WERI-Rb-1 (cell line): ENCODE measurements around the gene NR3C2.

ENCODE experiments used
- DNase-seq: peaks from one replicate; pipeline ENCODE4 v3.0.0-alpha.2; 2020
- H3K27ac ChIP-seq: fragments of 250-450 bp; sonication (Bioruptor Pico); 2 replicates; pipeline ENCODE4 v1.5.1; 2020; ENCODE audit warnings: mild to moderate bottlenecking, moderate library complexity
- H3K27me3 ChIP-seq: fragments of 250-450 bp; sonication (Bioruptor Pico); 2 replicates; pipeline ENCODE4 v1.5.1; 2021; ENCODE audit warnings: mild to moderate bottlenecking, low read depth, moderate library complexity; ENCODE audit not compliant: insufficient read depth, severe bottlenecking
- H3K36me3 ChIP-seq: fragments of 250-450 bp; sonication (Bioruptor Pico); 2 replicates; pipeline ENCODE4 v1.5.1; 2020; ENCODE audit warnings: mild to moderate bottlenecking, moderate library complexity
- H3K4me3 ChIP-seq: 2 replicates; pipeline ENCODE4 v1.5.1; 2011; ENCODE audit warnings: low read depth, mild to moderate bottlenecking, control low read depth, low read length
- H3K9me3 ChIP-seq: fragments of 250-450 bp; sonication (Bioruptor Pico); 2 replicates; pipeline ENCODE4 v1.5.1; 2021; ENCODE audit warnings: mild to moderate bottlenecking, moderate library complexity; ENCODE audit not compliant: severe bottlenecking
- TF ChIP-seq, protein P1 (sequence below): IDR thresholded peaks from 2 replicates; pipeline ENCODE4 v1.5.1; 2011; ENCODE audit warnings: low read depth, mild to moderate bottlenecking, control low read depth, inconsistent platforms, low read length

NR3C2 gene

GRCh38 chr4:148061141-148061481, 381.1 kb downstream of the NR3C2 start:
- no peak for DNase-seq
- Histone ChIP-seq H3K27me3 (no peaks in the 10 kb centered on the region), H3K9me3 (no peaks in the 10 kb centered on the region), H3K27ac (no peak overlapping the region), H3K4me3 (no peak overlapping the region), H3K36me3 (0 out of 2 replicates have a peak, but pooled peaks cover 3% of the 10 kb centered on the region)
- TF ChIP-seq, protein P1, sequence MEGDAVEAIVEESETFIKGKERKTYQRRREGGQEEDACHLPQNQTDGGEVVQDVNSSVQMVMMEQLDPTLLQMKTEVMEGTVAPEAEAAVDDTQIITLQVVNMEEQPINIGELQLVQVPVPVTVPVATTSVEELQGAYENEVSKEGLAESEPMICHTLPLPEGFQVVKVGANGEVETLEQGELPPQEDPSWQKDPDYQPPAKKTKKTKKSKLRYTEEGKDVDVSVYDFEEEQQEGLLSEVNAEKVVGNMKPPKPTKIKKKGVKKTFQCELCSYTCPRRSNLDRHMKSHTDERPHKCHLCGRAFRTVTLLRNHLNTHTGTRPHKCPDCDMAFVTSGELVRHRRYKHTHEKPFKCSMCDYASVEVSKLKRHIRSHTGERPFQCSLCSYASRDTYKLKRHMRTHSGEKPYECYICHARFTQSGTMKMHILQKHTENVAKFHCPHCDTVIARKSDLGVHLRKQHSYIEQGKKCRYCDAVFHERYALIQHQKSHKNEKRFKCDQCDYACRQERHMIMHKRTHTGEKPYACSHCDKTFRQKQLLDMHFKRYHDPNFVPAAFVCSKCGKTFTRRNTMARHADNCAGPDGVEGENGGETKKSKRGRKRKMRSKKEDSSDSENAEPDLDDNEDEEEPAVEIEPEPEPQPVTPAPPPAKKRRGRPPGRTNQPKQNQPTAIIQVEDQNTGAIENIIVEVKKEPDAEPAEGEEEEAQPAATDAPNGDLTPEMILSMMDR, result no peak

- no peak overlapping the region for H3K4me3 ChIP-seq
- H3K27ac ChIP-seq, result no peak overlapping the region
- H3K9me3 ChIP-seq, result no peaks in the 10 kb centered on the region
- no peak for DNase-seq
- peaks cover 2% of the 10 kb centered on the region; the same call in 1 of the 2 replicates for H3K36me3 ChIP-seq
- TF ChIP-seq, protein P1, result no peak
- no peaks in the 10 kb centered on the region for H3K27me3 ChIP-seq
Observed at GRCh38 chr4:148060264-148061140, 381.7 kb downstream of the NR3C2 start.

GRCh38 chr4:148059617-148060180, 382.5 kb downstream of the NR3C2 start:
- TF ChIP-seq, protein P1, result no peak
- DNase-seq, result no peak
- Histone ChIP-seq H3K4me3 (no peak overlapping the region), H3K27me3 (no peaks in the 10 kb centered on the region), H3K36me3 (peaks cover 2% of the 10 kb centered on the region; the same call in 1 of the 2 replicates), H3K27ac (no peak overlapping the region), H3K9me3 (no peaks in the 10 kb centered on the region)

DNA sequence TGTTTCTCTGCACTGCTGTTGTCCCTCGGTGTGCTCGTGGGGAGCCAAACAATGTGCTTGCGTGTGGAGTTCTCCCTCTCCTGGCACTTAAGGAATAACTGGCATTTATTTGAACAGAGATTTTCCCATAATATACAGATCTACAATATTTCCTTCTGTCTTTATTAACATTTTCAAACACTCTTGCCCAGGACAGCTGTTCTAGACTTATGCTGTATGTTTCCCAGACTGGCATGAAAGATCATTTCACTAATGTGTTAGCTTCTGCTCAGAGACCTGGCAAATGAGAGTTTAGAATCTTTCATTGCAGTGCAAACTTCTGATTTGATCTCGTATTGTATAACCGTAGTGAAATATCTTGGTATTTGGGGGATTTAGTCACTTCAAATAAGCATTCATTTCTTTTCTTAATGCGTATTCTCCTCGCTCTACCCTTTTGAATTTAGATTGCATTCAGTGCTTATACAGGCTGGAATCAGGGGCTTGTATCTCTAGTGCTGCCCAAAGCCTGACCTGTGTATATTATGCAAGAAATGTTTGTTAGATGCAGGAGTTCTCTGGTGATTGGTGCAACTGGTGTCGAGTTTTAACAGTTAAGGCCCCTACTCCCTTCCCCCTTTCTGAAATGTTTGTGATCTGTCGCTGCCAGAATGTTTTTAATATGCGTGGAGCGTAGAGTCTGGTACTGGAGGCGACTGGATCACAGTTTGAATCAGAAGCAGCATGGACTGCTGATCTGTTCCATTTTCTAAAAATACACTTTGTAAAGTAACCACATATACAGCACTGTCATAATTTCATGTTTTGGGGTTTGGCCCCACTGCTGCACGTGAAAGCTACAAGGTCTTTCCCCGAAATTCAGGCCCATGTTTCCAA, 384.0 kb downstream of the NR3C2 start:
- H3K4me3 ChIP-seq, result no peak overlapping the region
- H3K27ac ChIP-seq, result no peak overlapping the region

GRCh38 chr4:148057516-148057915, 384.7 kb downstream of the NR3C2 start:
- Histone ChIP-seq H3K9me3 (no peaks in the 10 kb centered on the region), H3K4me3 (no peak overlapping the region), H3K27ac (no peak overlapping the region), H3K36me3 (no peaks in the 10 kb centered on the region; the same call in 1 of the 2 replicates), H3K27me3 (no peaks in the 10 kb centered on the region)
- TF ChIP-seq, protein P1, result no peak
- no peak for DNase-seq

More for the DNA sequence above, 384.0 kb downstream of the NR3C2 start:
- TF ChIP-seq, protein P1, result no peak
- DNase-seq, result no peak
- no peaks in the 10 kb centered on the region for H3K27me3 ChIP-seq
- H3K36me3 ChIP-seq, result no peaks in the 10 kb centered on the region; the same call in 1 of the 2 replicates
- H3K9me3 ChIP-seq, result no peaks in the 10 kb centered on the region
